Rectal smooth muscle tissue (tissue), 1 donor: ENCODE data around the gene ZFYVE1.

Experiments
- H3K27ac ChIP-seq: one replicate; pipeline ENCODE4 v1.7.0; 2013; ENCODE audit warnings: low read depth, low read length, inconsistent platforms
- H3K27me3 ChIP-seq: one replicate; pipeline ENCODE4 v1.7.0; 2013; ENCODE audit warnings: low read length; ENCODE audit not compliant: control insufficient read depth, insufficient read depth
- H3K36me3 ChIP-seq: one replicate; pipeline ENCODE4 v1.7.0; 2013; ENCODE audit warnings: low read length; ENCODE audit not compliant: control insufficient read depth, insufficient read depth
- H3K4me1 ChIP-seq: one replicate; pipeline ENCODE4 v1.7.0; 2013; ENCODE audit warnings: low read length; ENCODE audit not compliant: control insufficient read depth, insufficient read depth
- H3K4me3 ChIP-seq: one replicate; pipeline ENCODE4 v1.7.0; 2013; ENCODE audit warnings: low read length
- H3K9ac ChIP-seq: one replicate; pipeline ENCODE4 v1.7.0; 2013; ENCODE audit warnings: low read length

ZFYVE1 gene

GRCh38 chr14:72925815-72926291, 101.1 kb downstream of the ZFYVE1 start:
- Histone ChIP-seq H3K36me3 (no peaks in the 10 kb centered on the region), H3K27ac (peak overlapping the region; percentile 48), H3K4me3 (peak overlapping the region; percentile 95), H3K9ac (peak overlapping the region; percentile 38), H3K27me3 (no peaks in the 10 kb centered on the region), H3K4me1 (no peaks in the 10 kb centered on the region)

- Histone ChIP-seq H3K9ac (peak overlapping the region; percentile 38), H3K4me3 (peak overlapping the region; percentile 95), H3K36me3 (no peaks in the 10 kb centered on the region), H3K27ac (peak overlapping the region; percentile 48), H3K4me1 (no peaks in the 10 kb centered on the region), H3K27me3 (no peaks in the 10 kb centered on the region)
Measured at GRCh38 chr14:72925171-72925759, 101.6 kb downstream of the ZFYVE1 start.

- Histone ChIP-seq H3K4me3 (no peak overlapping the region), H3K27ac (no peak overlapping the region), H3K27me3 (no peaks in the 10 kb centered on the region), H3K36me3 (no peaks in the 10 kb centered on the region), H3K9ac (no peak overlapping the region), H3K4me1 (no peaks in the 10 kb centered on the region)
Measured at GRCh38 chr14:72924337-72924736, 102.6 kb downstream of the ZFYVE1 start.

GRCh38 chr14:72921396-72921795, 105.5 kb downstream of the ZFYVE1 start:
- H3K9ac ChIP-seq = no peak overlapping the region
- no peak overlapping the region for H3K27ac ChIP-seq
- H3K36me3 ChIP-seq = no peaks in the 10 kb centered on the region
- no peak overlapping the region for H3K4me3 ChIP-seq
- no peaks in the 10 kb centered on the region for H3K27me3 ChIP-seq
- peaks cover 7% of the 10 kb centered on the region for H3K4me1 ChIP-seq

- Histone ChIP-seq H3K27ac (no peak overlapping the region), H3K4me3 (no peak overlapping the region), H3K27me3 (no peaks in the 10 kb centered on the region), H3K36me3 (no peaks in the 10 kb centered on the region), H3K4me1 (peaks cover 10% of the 10 kb centered on the region), H3K9ac (no peak overlapping the region)
Measured at GRCh38 chr14:72920008-72920407, 106.9 kb downstream of the ZFYVE1 start.
